GM13977 (cell line): Measurements from ENCODE around the gene POU2F3.

ENCODE experiments used
- DNase-seq: peaks from one replicate; pipeline ENCODE4 v3.0.0; 2012; ENCODE audit warnings: low spot score
- CTCF ChIP-seq: IDR thresholded peaks from 2 replicates; pipeline ENCODE4 v1.5.1; 2012; ENCODE audit warnings: mild to moderate bottlenecking, control low read depth; ENCODE audit not compliant: insufficient read depth; ENCODE audit errors: extremely low read depth, missing control alignments
- in situ Hi-C: fragments of 300-500 bp; cut with MboI; formaldehyde crosslinking; loops from one replicate; pipeline ENCODE4 v1.12.0; 2022; ENCODE audit warnings: low sequenced_read_pairs, low pct_unique_long_range_greater_than_20kb, mixed read lengths, inconsistent platforms; ENCODE audit not compliant: unreplicated experiment

Gene POU2F3

DNA sequence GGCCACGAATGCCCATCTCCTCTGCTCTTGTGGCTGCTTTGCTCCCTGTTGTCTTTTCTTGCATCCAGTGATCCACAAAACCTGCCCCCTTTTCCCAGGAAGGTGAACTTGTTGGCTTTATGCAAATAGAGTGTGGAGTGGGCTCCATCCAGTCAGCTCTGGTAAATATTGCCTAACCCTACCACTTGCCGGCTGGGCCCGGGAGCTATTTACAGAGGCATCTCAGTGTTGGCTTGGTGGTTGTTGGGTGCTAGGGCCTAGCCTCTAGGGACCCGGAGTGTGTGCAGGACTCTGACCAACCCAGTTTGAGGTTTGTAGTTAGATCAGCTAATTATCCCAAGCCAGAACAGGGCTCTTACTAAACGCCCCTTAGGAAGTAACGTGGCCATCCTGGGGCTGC lies 44.3 kb downstream of the POU2F3 start:
- TF ChIP-seq CTCF, result no peak
- in situ Hi-C loops, result no loop called here
- no peak for DNase-seq

DNA sequence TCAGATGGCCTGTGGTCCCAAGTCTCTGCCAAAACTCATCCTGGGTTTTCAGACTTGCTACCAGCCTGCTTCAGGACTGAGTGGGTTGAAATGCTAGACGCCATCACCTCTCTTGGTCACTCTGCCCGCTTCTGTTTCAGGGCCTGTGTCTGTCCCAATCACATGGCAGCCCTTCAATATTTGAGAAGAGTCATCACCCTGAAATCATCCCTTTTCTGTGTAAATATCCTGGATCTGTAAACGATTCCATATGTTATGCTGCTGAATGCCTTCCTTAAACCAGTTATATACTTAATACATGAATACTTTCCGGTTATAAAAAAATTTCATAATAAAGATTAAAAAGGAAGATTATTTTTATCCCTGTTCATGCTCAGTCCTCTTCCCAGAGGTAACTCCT lies 45.3 kb downstream of the POU2F3 start:
- in situ Hi-C loops, result no loop called here
- no peak for TF ChIP-seq CTCF

DNA sequence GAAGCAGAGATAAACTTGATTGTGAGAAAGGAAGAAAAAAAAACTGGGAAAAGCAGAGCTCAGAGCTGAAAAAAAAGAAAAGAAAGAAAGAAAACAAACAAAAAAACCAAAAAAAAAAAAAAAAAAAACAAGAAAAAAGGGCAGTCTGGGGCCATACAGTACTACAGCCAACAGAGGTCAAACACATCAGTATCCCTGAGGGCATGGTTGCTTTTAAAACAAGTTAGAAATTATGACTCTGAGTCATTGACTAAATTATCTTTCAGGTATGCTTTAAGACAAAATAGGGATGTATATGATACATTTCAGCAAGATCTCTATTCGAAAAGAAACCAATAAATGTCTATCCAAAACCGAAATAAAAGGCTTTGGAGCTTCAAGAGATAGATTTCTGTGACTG lies 48.1 kb downstream of the POU2F3 start:
- no peak for DNase-seq
- in situ Hi-C loops, result no loop called here
- no peak for TF ChIP-seq CTCF

More for the DNA sequence above, 45.3 kb downstream of the POU2F3 start:
- no peak for DNase-seq

- no peak for DNase-seq
- in situ Hi-C loops, result no loop called here
- TF ChIP-seq CTCF, result no peak
Observed at GRCh38 chr11:120289426-120289825, 49.5 kb downstream of the POU2F3 start.

- no peak for TF ChIP-seq CTCF
- no peak for DNase-seq
- in situ Hi-C loops, result no loop called here
Observed at GRCh38 chr11:120290956-120291355, 51.0 kb downstream of the POU2F3 start.

DNA sequence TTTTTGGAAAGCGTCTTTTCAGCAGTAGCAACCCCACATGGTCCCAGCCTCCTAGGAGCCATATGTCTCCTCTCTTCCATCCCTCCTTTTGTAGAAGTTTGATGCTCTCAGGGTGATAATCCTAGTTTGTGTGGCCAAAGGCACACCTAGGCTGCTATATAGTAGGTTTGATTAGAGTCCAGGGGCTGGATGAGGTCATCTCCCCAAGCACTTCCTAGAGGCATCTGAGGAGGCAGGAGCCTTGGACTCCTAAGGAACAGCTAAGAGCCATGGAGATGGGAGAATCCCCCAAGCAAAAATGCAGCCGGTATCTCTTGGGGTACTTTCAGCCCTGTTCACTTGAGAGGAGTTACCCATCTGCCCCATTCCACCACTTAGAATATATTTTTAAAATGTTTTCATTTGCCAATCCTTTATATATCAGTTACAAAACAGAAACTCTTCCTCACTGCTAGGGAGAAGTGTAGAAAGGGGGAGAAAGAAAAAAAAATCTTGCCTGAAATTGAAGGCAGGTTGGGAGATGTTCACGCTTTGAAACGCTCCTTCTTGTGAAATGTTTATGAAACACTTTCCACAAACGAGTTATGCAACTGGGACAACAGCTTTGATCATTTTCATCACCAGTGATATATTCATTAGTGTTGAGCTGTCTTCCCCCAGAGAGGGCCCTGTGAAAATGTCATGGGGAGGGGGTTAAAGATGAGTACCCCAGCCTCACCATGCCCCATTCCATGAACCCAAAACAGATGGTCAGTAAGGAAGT lies 53.3 kb downstream of the POU2F3 start:
- in situ Hi-C loops, result no loop called here
- TF ChIP-seq CTCF, result no peak
- no peak for DNase-seq
